Stimulated activated CD4-positive, alpha-beta T cell treated with anti-CD3 and anti-CD28 coated beads, TNF-alpha, amount 100 ng/mL, for 4 hours (primary cell): ENCODE data around the gene MID2.
"Not testable (repeated sequence)": the region's sequence is repeated elsewhere in the genome, so short reads cannot be mapped to it uniquely, and the experiment has no call there.

Experiments
- DNase-seq, 3 experiments: peaks; one replicate each; pipeline ENCODE4 v3.0.0-alpha.2; 2020; ENCODE audit warnings: low read depth in 3 of 3

The MID2 gene, protein sequence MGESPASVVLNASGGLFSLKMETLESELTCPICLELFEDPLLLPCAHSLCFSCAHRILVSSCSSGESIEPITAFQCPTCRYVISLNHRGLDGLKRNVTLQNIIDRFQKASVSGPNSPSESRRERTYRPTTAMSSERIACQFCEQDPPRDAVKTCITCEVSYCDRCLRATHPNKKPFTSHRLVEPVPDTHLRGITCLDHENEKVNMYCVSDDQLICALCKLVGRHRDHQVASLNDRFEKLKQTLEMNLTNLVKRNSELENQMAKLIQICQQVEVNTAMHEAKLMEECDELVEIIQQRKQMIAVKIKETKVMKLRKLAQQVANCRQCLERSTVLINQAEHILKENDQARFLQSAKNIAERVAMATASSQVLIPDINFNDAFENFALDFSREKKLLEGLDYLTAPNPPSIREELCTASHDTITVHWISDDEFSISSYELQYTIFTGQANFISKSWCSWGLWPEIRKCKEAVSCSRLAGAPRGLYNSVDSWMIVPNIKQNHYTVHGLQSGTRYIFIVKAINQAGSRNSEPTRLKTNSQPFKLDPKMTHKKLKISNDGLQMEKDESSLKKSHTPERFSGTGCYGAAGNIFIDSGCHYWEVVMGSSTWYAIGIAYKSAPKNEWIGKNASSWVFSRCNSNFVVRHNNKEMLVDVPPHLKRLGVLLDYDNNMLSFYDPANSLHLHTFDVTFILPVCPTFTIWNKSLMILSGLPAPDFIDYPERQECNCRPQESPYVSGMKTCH

GRCh38 chrX:107825698-107826237, at the start of gene MID2:
TSS of gene MID2 (plus strand) at chrX:107825866. CDS start at chrX:107826427, 561 bp downstream.
- peak in 2 of 3 experiments; percentile 10 to 15 for DNase-seq

GRCh38 chrX:107776649-107777535, 48.8 kb upstream of the MID2 start:
- peak; percentile 33 to 66 (median 55) for DNase-seq

- DNase-seq, result no peak
These were observed 48.2 kb upstream of the MID2 start, which contains the start of gene NCBP2L for GRCh38 chrX:107777536-107777832. TSS of gene NCBP2L (plus strand) at chrX:107777733. CDS start at chrX:107794221, 16,488 bp downstream.

GRCh38 chrX:107780525-107780924, 45.1 kb upstream of the MID2 start:
- DNase-seq, result no peak

DNA sequence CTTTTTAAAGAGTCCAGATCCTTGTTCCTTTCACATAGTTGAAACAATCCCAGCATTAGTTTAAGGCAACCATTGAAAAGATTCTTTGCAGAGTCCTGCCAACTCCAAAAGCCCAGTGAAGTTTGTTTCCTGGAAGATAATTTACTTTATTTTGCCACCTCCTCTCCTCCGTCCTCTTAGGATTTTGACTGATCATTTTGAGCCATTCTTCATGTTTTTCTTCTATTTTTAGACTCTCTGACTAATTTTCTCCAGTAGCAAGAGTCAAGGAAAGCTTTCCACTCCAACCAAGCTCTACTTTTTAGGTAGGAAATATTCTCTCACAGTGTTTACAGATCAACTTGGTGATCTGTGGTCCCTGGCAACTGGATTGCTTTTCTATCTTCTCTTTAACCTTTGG, 37.8 kb upstream of the MID2 start:
- DNase-seq, result no peak

- no peak for DNase-seq
These were observed 21.2 kb upstream of the MID2 start for GRCh38 chrX:107804427-107804826.

- DNase-seq, result no peak
These were observed 20.5 kb upstream of the MID2 start for GRCh38 chrX:107805179-107805578.

DNA sequence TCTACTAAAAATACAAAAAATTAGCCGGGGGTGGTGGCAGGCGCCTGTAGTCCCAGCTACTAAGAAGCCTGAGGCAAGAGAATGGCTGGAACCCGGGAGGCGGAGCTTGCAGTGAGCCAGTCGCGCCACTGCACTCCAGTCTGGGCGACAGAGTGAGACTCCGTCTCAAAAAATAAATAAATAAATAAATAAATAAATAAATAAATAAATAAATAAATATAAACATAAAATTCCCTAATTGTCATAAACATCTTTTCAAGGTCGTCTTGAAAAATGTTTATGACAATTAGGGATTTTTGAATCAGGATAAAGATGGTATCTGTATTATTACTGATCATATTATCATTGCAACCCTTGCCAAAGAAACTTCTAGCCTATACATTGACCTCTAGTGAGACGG, 15.6 kb upstream of the MID2 start:
- DNase-seq, result not testable (repeated sequence)

DNA sequence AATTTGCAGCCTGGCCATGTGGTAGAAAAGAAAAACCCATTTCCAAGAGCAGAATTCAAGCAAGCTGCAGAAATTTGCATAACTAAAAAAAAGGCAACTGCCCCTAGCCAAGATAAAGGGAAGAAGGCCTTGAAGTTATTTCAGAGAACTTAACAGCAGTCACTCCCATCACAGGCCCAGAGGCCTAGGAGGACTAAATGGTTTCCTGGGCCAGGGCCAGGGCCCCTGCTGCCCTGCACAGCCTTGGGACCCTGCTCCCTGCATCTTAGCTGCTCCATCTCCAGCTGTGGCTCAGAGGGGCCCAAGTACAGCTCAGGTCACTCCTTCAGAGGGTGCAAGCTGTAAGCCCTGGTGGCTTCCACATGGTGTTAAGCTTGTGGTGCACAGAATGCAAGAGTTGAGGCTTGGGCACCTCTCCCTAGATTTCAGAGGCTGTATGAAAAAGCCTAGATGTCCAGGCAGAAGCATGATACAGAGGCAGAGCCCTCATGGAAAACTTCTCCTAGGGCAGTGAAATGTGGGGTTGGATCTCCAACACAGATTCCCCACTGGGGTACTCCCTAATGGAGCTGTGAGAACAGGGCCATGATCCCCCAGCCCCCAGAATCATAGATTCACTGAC, 6.7 kb upstream of the MID2 start:
- no peak for DNase-seq

- no peak for DNase-seq
These were observed 2.6 kb upstream of the MID2 start for GRCh38 chrX:107823042-107823441.

DNA sequence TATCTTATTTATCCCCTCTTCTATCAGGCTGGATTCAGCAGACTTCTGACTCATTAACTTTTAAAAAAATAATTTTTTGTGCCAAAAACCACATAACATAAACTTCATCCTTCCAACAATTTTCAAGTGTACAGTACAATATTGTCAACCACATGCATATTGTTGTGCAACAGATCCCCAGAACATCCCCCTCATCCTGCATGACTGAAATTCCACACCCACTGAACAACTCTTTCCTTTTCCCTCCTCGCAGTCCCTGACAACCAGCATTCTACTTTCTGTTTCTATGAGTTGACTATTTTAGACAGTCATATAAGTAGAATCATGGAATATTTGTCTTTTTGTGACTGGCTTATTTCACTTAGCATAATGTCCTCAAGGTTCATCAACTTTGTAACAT, 2.2 kb upstream of the MID2 start:
- no peak for DNase-seq

DNA sequence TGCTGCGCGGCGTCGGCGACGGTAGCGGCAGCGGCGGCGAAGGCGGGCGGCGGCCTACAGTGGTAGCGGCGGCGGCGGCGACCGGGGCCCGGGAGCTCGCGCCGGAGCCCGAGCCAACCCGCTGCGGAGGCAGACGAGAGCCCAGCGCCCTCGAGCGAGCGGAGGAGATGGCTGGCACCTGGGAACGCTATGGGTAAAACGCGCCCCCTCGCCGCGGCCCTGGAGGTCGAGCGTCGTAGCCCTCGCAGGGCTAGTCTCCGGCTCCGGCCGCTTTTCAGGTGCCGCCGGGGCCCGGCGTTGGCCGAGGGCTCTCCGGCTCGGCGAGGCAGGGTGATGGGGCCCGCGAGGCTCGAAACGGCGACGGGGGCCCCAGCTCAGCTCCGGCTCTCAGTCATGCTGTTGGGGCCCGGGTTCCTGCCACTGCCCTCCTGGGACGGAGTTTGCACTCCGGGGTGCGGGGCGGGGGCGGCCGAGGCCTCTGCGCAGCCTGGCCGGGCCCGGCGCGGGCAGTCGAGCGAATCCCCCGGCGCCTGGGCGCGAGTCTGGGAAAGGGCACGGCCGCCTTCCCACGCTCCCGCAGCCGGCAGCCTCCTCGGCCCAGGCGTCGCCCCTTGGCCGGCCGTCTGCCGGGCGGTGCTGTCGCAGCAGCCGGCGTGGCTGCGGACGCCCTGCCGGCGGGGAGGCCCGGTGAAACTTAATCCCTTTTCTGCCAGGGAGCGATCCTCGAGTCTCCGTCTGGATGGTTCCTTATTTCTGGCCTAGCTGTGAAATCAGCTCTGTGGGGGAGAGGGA, 768 bp downstream of the MID2 start:
- DNase-seq, result peak in 2 of 3 experiments; percentile 2 to 8

- DNase-seq, result no peak
These were observed 1.6 kb downstream of the MID2 start for GRCh38 chrX:107827030-107827831.

GRCh38 chrX:107827852-107828251, 2.2 kb downstream of the MID2 start:
- no peak for DNase-seq

GRCh38 chrX:107829878-107830277, 4.2 kb downstream of the MID2 start:
- DNase-seq, result no peak

DNA sequence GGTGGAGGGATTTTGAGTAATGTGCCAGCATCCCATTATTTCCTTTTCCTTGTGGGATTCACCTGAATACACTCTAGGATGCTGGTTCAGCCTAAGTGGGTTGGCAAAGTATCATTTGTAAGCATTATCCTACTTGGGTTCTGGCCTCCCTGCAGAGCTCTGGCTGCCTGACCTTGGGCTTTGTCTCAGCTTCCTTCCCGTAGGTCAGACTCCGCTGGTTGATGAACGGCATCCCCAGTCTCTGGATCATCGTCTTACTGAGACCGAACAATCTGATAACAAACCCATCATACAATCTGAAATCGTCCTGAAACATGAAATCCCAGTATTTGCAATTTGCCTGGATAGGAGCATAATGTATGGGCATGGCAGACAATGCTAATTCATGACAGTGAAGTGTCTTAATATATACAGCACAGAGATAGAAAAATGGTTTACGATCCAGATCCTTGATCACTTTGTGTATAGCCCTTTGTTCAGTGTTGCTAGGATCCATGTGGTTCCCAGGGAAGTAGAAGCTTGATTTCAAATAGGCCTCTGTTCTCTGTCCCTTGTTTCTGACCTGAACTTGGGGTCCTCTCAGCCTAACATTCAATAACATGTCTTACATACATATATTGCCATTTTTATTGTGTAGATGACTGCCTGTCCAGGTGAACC, 5.5 kb downstream of the MID2 start:
- no peak for DNase-seq

DNA sequence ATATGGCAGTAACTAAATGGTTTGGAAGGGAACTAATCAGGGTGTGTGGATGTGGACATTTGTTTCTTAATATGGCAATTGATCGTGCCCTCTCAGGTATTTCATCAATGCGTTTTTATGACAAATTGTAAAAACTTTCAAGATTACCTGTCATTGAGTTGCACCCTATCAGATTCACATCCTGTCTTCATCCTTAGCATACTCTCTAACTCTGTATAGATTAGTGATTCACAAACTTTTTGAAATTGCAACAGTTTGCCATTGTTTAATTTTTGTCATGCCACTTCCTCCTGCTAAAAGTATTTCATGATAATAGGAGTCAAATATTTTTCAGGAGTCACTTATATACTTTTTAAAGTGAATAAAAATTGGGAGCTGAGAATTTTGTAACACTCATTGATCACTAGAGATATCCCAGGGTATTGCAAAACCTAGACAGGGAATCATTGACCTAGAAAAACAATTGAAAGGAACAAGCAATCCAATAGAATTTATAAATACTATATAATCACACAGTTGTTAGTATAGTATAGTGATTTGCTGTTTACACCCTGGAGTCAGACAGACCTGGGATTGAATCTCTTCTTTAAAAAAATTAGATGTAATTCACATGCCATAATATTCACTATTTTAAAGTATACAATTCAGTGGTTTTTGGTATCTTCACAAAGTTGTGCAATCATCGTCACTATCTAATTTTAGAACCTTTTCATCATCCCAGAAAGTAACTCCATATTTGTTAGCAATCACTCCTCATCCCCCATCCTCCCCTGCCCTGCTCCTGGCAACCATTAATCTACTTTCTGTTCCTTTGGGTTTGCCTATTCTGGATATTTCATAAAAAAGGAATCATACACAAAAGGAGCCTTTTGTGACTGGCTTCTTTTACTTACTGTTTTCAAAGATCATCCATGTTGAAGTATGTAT, 8.9 kb downstream of the MID2 start:
- no peak for DNase-seq

DNA sequence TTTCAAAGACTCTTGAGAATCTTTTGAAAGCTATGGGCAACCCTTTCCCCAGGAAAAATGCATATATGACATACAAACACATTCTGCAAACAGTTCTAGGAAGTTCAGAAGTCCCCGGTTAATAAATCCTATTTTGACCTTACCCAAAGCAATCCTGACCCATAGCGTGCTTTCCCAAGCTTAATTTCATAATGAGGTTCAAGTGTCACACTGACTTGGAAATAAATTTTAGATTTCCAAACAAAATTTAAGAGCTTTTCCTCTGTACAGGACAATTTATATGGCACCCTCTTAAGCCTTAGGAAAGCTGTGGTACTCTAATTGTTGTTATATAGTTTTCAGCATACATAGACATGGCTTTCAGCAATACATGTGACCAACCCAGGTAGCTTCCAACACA, 11.3 kb downstream of the MID2 start:
- DNase-seq, result no peak
